ENCODE measurements around the gene NFKBIB.

- TF ChIP-seq, protein P1, sequence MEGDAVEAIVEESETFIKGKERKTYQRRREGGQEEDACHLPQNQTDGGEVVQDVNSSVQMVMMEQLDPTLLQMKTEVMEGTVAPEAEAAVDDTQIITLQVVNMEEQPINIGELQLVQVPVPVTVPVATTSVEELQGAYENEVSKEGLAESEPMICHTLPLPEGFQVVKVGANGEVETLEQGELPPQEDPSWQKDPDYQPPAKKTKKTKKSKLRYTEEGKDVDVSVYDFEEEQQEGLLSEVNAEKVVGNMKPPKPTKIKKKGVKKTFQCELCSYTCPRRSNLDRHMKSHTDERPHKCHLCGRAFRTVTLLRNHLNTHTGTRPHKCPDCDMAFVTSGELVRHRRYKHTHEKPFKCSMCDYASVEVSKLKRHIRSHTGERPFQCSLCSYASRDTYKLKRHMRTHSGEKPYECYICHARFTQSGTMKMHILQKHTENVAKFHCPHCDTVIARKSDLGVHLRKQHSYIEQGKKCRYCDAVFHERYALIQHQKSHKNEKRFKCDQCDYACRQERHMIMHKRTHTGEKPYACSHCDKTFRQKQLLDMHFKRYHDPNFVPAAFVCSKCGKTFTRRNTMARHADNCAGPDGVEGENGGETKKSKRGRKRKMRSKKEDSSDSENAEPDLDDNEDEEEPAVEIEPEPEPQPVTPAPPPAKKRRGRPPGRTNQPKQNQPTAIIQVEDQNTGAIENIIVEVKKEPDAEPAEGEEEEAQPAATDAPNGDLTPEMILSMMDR (IDR thresholded peaks at IDR 0.05) = no peak
- TF ChIP-seq POLR2AphosphoS5 (IDR thresholded peaks at IDR 0.05; ENCODE audit: low read depth, low read length) (no peak), SMC3 (IDR thresholded peaks at IDR 0.05; ENCODE audit: low read depth, low read length) (no peak), REST (IDR thresholded peaks at IDR 0.05; ENCODE audit: low read depth, low read length) (no peak), MAX (IDR thresholded peaks at IDR 0.05; ENCODE audit: low read depth) (no peak), CHD2 (IDR thresholded peaks at IDR 0.05; ENCODE audit: low read length, partially characterized antibody) (no peak), GABPA (IDR thresholded peaks at IDR 0.05; ENCODE audit: low read depth) (no peak), MXI1 (IDR thresholded peaks at IDR 0.05; ENCODE audit: low read depth, low read length) (no peak), RAD21 (IDR thresholded peaks at IDR 0.05; ENCODE audit: low read length) (no peak), ELF1 (IDR thresholded peaks at IDR 0.05) (no peak), TEAD4 (IDR thresholded peaks at IDR 0.05; ENCODE audit: borderline replicate concordance, insufficient read depth) (no peak), YY1 (IDR thresholded peaks at IDR 0.05; ENCODE audit: low read depth) (no peak), EZH2phosphoT487 (IDR thresholded peaks at IDR 0.05; ENCODE audit: borderline replicate concordance, low read depth) (no peak), EP300 (IDR thresholded peaks at IDR 0.05; ENCODE audit: borderline replicate concordance in 1 of 2, low read depth in 1 of 2, low read length in 1 of 2) (no peak)
These were observed 998 bp downstream of the NFKBIB start for GRCh38 chr19:38900743-38901190.
